Measurements from ENCODE around the gene ZDHHC14.

ZDHHC14 gene

DNA sequence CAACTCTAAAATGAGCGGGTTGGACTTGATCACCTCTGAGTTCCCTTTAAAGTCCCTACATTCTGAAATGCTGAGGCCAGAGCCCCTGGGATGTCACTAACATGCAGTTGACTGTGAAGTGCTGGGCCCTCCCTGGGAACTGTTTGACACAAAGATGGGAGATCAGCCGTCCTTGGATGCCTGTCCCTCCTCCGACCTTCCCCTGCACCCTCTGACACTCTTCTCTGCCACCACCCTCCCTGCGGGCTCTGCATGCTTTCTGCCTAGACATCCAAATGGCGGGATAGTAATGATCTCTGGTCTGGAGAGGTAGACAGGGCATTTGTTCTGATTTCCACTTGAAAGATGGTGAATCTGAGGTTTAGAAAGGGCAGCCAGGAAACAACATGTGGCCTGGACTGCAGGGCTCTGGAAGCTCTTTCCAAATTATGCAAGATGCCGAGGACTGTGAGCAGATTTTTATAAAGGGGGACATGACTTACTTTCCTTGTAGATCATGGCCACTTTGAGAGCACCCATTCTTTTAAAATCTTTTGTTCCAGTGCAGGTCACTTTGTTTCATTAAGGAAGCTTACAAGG, 113.2 kb downstream of the ZDHHC14 start:
- DNase-seq, result no peak

GRCh38 chr6:157496534-157497095, 115.6 kb downstream of the ZDHHC14 start:
- DNase-seq, result no peak

DNA sequence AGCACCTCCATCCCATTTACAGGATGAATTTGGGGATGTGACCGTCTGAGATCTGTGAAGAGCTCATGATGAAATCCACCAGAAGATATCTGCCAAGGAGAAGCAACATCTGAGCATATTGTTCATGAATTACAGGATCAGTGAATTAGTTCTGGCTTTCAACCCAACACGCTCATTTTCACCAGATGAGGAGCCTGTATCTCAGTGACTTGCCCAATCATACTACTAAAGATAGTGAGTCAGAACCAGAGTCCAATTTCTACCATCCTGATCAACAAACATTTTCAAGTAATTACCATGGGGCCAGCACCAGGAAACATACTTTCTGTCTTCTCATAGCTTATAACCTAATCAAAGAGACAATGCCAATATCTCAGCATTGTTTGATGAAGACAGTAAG, 116.6 kb downstream of the ZDHHC14 start:
- DNase-seq, result no peak

GRCh38 chr6:157498817-157499216, 117.8 kb downstream of the ZDHHC14 start:
- DNase-seq, result no peak

GRCh38 chr6:157500022-157500421, 119.0 kb downstream of the ZDHHC14 start:
- DNase-seq, result no peak

DNA sequence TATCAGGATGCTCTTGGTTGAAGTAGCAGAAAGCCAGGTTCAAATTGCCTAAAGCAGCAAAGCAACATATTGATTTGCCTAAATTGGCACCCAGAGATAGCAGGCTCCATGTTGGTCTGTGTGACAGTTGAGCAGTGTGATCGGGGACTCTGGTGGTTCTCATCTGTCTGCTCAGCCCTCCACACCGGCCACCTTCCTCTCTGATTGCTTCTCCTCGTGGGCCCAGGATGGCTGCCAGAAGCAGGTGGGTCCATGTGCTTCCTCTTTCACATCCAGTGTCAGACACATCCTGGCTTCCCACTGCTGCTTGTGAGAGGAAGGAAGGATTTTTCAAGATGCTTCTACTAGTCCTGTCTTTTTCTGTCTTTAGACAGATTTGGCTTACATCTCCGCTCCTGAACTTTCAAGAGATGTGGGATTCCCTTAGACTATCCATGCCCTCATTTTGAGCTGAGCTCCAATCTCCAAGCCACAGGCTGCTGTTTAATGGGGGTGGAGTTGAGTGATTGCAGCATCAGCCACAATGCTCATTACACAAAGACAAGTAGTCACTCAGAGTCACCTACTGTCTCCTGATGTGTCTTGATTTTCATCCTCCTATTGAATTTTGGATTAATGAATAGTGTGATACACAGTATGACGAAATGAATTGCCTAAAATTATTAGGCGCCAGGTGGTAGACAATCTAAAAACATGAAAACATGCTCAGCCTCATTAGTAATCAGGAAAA, 122.2 kb downstream of the ZDHHC14 start:
- no peak for DNase-seq

- no peak for DNase-seq
These were observed 125.0 kb downstream of the ZDHHC14 start for GRCh38 chr6:157505912-157506491.

DNA sequence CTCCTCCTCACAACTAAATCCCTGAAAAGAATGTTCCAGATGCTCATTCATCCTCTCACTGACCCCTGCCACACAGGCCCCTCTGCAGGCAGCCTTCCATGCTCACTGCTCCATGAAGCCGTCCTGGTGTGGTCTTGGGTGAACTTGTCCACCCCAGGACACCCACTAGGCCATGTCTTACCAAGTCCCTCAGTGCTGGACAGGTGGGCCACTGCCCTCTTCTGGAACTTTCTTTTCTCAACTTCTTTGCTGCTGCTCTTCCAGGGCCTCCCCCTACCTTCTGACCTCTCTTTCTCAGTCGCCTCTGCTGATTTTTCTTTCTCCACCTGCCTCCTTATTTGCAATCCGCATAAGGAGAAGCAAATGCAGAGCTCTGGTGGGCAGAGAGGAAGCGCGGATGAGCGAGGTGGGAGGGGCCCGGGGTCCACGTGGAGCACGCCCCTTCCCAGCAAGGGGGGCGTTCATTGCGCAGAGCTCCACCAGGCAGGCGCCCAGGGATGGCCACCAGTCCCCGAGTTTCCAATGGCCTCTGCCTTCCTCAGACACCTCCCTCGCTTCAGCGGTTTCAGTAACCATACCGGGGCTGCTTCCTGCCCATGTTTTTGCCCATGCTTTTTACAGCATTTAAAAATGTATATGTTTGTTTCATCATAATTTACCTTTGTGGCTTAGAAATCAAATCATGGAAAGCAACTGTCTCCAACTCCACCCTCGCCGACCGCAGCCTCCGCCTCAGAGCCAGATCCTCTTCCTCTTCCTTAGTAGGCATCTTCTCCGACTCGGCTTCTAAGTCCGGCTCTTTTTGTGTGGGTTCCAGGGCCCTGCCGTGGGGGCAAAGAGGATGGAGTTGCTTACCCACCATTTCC, 129.6 kb downstream of the ZDHHC14 start:
- no peak for DNase-seq

- DNase-seq, result no peak
These were observed 130.8 kb downstream of the ZDHHC14 start for GRCh38 chr6:157511682-157512381.

GRCh38 chr6:157512382-157512682, 131.3 kb downstream of the ZDHHC14 start:
- no peak for DNase-seq

GRCh38 chr6:157513004-157513603, 132.1 kb downstream of the ZDHHC14 start:
- no peak for DNase-seq

GRCh38 chr6:157513619-157514485, 132.9 kb downstream of the ZDHHC14 start:
- DNase-seq, result no peak

- DNase-seq, result no peak
These were observed 133.9 kb downstream of the ZDHHC14 start for GRCh38 chr6:157514659-157515496.

DNA sequence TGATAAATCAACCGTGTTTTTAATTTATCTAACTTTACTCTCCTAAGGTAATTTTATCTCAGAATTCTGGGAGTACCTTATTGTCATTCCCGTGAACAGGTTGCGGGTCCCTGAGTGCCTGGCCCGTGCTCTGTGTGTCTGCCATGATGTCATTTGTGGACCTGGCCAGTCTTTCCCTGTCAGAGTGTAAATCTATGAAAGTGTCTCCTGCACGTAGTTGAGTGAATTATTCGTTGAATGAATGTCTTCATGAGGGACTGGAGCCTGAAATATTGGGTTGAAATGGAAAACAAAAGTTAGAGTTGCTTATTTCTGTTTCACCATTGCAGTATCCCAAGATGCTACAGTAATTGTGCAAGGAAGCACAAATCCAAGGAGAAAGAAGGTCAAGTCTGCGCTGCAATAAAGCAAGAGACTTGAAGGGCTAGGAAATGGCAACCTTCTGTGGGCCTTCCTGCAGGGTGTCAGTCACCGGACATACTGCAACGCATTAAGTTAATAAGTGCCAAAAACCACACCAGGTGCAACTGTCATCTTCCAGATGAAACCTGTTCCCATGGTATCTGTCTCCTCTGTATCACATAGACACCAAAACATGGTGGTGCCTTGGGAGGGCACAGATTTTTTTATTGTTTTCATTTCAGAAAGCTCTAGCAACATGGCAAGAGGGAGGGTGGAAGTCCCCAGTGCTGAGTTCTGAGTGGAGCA, 135.5 kb downstream of the ZDHHC14 start:
- DNase-seq, result no peak

DNA sequence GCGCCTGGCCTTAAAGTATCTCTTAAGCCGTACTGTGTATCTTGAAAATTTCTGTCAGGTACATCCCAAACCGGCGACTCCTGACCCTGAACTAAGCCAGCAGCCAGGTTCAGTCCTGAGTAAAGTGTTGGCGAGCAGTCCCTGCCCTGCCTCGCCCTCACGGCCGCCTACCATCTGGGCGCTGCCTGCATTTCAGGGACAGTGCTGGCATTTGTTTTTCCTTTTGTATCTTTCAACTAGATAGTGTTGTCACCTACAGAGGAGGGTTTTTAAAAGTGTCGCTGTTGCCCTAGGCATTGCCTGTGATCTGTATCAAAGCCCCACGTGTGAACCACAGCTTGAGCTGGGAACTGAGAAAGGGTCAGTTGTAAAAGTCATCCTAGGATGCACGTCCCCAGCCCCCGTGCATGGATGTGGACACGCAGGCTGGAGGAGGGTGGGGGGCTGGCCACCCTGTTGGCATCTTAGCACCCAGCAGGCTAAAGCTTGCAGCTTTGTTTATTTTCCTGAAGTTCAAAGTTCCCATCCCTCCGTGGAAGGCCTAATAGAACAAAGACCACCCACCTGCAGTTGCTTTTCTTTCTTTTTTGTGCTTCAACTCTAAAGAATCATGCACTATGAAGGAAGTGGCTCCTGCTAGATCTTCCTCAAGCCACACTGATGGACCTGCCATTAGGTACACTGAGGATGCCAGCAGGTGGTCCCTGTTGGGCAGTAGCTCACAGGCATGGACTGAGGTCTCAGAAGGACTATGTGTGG, 136.8 kb downstream of the ZDHHC14 start:
- DNase-seq, result no peak

DNA sequence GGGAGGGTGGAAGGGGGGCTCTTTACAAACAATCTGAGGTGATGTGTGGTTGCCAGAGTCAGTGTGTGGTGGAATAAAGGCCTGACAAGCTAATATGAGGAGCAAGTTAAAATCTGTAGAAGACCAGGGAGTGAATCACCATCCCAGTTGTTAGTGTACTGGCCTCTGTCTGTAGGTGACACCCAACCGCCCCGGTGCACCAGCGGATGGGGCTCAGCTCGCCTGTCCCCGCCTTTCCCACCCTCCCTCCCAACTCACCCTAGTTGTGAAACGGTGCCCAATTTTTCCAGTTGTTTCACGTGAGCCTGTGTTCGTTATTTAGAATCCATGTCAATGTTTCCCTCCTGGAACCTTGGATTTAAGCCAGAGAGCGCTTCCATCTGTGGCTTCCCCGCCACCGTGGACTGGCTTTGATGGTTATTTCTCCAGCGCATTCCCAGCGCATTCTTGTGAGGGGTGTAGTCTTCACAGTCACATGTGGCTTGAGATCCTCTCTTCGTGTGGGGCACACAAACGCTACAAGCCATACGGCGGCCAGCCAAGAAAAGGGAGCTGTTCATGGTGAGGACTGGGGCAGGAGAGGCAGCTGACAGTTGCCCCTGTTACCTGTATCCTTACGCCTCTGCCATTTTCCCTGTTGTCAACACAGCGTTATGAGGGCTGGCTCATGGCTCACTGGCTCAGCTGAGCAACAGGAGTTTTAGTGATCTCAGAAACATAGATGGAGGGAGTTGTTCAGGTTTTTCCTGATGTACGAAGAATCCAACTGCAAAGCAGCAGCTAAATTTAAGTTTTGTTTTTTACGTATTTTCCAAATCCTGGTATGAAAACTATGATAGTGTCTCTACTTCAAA, 137.6 kb downstream of the ZDHHC14 start:
- DNase-seq, result no peak

GRCh38 chr6:157519255-157520116, 138.5 kb downstream of the ZDHHC14 start:
- DNase-seq, result no peak

Measured in activated CD4-positive, alpha-beta T cell treated with anti-CD3 and anti-CD28 coated beads, Interleukin-2, amount 50 U/mL, for 4 hours (primary cell).